ENCODE data around the gene MEF2D.

DNA sequence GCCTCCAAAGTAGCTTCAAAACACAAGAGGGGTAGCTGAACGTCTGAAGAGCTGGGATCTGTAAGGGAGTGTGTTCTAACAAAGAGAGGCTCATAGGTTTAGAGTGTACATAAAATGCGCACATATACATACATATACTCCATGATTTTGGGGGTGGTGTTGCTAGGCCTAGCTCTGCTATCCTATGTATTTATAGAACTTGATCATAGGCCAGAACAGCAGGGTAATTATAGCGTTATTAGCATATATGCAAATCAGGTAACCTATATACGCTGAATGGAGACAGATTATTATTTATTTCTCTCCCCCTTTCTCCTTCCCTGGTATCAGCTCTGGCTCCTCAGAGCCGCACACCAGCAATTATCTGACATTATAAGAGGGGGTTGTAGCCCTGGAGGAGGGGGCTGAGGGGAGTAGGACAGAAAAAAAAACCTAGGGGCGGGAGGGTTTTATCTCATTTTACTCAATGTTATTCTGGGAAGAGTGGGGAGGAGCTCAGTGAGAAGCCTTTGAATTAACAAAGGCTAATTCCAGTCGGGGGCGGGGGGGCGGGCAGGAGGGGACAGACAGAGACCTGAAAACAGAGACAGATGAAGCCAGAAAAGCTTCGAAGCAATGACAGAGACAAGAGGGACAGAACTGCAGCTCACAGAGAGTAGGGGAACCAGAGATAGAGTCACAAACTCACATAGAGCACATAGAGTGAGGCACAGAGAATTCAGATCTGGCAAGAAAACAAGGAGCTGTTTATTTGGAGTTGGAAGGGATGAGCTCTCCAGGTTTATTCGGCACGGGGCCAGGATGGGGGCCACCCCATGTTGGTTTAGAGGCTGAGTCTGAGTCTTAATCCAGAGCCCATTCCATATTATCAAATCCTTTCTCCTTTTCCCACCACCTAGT is 68.6 kb downstream of the MEF2D start:
- TF ChIP-seq, protein P1, sequence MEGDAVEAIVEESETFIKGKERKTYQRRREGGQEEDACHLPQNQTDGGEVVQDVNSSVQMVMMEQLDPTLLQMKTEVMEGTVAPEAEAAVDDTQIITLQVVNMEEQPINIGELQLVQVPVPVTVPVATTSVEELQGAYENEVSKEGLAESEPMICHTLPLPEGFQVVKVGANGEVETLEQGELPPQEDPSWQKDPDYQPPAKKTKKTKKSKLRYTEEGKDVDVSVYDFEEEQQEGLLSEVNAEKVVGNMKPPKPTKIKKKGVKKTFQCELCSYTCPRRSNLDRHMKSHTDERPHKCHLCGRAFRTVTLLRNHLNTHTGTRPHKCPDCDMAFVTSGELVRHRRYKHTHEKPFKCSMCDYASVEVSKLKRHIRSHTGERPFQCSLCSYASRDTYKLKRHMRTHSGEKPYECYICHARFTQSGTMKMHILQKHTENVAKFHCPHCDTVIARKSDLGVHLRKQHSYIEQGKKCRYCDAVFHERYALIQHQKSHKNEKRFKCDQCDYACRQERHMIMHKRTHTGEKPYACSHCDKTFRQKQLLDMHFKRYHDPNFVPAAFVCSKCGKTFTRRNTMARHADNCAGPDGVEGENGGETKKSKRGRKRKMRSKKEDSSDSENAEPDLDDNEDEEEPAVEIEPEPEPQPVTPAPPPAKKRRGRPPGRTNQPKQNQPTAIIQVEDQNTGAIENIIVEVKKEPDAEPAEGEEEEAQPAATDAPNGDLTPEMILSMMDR (IDR thresholded peaks at IDR 0.05; ENCODE audit: low read length), result no peak
- TF ChIP-seq EZH2 (optimal IDR thresholded peaks at IDR 0.05; ENCODE audit: low read depth, low read length), result no peak
- TF ChIP-seq EZH2phosphoT487 (IDR thresholded peaks at IDR 0.05; ENCODE audit: low read length), result no peak

All from MM.1S (cell line).